Stimulated activated CD8-positive, alpha-beta memory T cell treated with anti-CD3 and anti-CD28 coated beads, Interleukin-15, amount 100 ng/mL, for 4 hours (primary cell): Measurements from ENCODE around the gene MCF2L.

Experiments
- DNase-seq, 2 donors: peaks; one replicate each; pipeline ENCODE4 v3.0.0-alpha.2; 2020; ENCODE audit warnings: low read depth in 2 of 2

The MCF2L gene

DNA sequence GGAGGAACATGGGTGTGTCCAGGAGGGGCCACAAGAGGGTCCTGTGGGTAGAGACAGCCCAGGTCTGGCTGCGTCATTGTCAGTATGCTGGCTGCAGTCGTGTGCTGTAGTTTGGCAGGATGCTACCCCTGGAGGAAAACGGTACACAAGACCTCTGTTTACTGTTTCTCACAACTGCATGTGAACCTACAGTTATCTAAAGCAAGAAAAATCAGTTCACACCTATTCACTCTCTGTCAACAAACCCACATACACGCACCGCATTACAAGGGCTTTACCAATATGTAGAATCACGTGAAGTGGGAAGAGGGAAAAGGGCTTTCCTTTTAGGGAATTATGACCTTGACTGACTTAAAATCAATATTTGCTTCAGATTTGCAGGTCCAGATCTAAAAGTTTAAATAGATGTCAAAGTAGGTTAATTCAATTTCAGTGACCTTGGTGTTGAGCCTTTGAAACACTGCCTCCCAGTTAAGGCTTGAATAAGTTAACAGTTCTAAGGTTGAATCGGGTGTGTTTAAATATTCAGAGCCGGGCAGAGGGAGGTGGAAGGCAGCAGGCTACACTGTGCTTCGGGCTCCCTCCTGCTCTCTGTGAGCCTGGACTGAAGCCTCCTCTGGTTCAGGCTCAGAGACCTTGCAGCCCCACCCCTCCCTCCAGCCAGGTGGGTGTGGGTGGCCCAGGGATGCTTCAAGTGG is 17.2 kb upstream of the MCF2L start:
- no peak for DNase-seq

DNA sequence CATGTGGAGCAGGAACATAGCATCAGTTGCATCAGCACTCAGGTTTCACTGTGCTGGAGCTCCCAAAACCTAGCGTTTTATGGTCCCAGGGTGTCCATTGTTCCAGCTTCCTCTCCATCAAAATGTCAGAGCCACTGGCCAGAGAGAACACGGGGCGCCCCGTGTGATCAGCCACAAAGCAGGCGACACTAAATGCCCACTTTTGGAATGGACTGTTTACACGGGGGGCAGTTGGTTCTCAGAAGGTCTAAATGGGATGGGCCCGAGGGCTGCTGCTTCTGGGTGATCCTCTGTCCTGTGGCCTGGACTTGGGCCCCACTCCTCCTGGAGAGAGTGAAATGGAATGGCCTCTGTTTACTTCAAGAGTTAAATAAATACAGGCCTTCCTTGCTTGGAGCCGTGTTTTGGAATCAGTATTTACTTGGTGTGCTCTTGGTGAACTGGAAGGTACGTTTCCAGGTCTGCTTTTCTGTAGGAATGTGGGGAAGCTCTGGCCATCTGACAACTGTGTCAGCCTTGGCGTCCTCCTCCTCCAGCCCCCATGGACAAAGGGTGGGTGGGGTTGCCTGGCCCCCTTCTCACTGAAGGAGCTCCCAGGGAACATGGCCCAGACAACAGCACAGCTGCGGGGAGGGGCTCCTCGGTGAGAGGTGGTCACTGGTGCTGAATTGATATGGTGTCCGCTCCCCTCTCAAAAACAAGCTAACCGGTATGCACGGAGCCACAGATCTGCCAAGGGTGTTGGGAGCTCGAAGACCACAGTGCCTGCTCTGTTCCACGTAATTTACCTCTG is 16.1 kb upstream of the MCF2L start:
- no peak for DNase-seq

- DNase-seq, result no peak
These were observed 15.2 kb upstream of the MCF2L start for GRCh38 chr13:112953591-112954487.

DNA sequence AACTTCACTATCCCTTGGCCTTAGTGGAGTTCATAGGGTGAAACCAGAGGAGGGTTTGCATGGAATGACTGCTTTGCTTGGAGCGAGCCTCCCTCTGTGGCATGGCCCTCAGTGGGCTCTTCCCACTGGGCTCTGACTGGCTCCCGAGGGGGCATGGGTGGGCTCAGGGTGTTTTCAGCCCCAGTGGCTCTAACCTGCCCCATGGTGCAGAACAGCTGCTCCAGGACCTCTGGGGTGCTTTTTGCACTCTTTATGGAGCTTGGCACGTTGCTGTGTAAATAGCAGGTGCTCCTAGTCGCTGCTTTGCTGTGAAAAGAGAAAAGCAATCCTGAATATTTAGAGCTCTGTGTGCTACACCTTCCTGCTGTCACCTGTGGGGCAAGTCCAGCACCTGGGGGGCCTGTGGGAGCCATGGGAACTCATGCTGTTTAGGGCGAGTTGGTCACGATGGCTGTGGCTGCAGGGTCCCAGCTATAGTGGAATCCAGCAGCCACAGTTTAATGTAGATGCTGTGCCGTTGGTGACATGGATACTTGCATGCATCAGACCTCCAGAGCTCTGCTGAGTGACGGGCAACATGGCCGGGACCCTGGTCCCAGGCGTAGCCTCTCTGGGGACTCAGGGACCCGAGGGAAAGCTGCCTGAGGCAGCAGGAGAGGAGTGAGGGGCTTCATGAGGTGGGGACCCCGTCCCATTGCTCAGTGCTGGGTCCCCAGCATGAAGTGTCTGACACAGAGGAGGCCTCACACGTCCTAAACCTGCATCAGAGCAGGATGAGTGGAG is 14.3 kb upstream of the MCF2L start:
- DNase-seq, result no peak

DNA sequence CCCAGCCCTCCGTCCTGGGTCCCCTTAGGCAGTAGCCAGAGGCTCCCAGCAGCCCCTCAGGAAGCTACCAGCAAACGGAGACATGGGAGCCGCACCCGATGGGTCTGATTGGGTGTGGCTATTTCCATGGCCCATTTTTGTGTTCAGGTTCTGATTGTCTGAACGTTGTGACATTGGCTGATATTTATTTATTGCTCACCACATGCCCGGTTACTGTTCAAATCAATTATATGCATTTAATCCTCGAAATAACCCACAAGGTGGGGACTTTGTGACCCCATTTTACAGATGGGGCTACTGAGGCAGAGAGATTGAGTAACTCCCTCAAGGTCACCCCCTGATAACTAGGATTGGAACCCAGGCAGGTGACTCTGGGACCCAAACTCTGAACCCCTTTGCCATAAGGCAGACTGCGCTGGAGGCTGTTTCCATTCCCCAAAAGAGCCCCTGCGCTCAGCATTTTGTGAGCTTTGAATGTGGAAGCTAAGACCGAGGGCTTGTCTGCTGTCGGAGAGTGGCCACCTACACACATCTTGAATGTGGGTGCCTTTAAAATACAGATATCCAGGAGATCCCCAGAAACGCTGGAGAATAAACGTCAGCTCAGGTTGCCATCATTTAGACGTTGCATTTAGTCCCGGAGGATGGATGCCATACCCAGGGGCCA is 13.6 kb upstream of the MCF2L start:
- DNase-seq, result no peak

GRCh38 chr13:112955956-112956355 is 13.1 kb upstream of the MCF2L start:
- DNase-seq, result no peak

DNA sequence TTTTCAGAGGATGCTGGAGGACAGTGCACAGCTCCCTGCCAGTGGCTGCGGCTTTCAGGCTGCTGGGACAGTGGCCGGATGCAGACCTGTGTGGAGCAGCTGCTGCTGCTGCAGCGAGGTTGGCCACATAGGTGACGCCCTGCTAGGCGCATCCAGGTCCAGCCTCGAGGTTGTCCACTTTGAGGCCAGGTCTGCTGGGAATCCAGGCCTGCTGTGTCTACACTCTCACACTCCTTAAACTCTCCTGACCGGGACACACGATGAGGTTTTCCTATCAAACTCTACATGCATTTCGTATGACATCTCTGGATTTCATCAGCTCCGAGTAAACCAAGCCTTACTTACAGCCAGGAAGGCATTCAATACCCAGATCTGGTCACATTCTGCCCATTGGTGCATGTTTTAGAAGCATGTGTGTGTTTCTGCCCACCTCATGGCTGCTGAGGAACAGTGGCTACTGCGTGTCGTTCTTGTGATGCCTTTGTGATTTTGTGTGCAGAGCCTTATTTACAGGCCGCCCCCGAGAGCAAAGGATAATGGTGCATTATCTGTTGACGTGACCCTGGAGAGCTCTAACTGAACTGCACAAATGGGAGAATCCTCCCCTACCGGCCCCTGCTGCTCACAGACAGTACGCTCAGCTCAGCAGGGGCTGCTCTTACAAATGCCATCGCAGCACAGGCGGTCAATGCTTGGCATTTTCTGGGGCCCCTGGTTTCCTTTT is 12.3 kb upstream of the MCF2L start:
- DNase-seq, result no peak

DNA sequence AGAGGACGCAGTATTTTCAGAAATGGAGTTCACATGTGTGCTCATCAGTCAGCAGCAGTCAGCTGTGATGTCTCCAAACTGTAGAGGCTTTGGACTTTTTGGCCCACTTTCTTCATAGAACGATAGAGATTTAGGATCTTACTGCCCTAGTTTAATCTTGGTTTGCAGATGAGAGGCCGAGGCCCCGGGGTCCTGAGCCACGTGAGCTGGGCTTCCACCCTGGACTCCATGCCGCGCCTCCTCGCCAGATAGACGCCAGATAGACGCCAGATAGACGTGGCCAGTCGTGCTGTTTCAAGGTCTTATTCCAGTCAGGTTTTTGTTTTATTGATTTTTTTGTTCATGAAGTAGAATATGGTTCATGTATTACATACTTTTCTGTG is 11.7 kb upstream of the MCF2L start:
- DNase-seq, result no peak

DNA sequence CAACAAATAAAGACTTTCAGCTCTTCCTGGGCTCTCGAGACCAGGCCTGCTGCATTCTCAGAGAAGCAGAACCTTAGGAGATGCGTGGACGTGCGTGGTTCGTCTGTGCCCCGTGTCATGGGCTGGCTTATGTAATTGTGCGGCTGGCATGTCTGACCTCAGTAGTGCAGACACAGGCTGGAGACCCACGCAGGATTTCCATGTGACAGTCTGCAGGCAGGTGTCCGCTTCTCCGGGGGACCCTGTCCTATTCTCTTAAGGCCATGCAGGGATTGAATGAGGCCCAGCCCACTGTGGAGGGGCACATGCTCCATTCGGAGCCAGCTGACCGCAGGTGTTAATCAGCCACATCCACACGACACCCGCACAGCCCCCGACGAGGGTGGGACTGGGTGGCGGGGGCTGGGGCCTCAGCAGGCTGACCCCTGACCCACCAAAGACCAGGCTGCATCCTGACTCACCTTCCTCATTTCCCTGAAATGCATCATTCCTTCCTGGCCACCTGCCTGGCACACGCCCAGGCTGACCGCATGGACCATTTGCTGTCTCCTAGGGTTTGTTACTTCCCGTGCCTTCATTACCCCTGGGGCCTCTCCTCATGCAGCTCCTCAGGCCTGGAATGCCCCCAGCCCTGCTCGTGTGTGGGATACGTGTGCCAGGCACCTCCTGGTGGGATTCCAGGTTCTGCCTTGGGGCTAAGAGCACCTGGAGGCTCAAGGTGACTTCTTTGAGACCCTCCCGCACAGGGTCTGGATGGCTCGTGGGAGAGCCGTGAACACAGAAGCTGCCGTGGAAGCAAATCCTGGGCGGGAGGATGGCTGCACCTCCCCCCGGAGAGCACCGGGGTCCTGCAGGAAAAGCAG is 10.7 kb upstream of the MCF2L start:
- no peak for DNase-seq

DNA sequence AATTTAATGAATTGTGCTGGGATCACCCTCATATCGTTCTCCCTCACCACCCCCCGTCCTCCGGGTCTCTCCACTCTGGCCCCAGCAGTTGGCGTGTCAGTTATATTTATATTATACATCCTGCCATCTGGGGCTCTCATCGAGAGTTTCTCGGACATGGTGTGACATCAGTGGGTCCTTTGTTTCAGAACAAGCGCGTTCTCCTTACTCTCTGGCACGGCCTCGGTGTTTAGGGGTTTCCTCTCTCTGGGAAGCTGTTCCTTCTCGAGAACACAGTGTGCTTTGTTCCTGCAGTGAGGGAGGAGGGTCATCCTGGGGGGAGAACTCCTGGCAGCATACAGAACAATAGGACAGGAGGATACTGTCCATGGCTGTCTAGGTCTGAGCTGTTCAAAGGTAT is 9.8 kb upstream of the MCF2L start:
- DNase-seq, result no peak

- no peak for DNase-seq
These were observed 9.1 kb upstream of the MCF2L start for GRCh38 chr13:112959701-112960542.

DNA sequence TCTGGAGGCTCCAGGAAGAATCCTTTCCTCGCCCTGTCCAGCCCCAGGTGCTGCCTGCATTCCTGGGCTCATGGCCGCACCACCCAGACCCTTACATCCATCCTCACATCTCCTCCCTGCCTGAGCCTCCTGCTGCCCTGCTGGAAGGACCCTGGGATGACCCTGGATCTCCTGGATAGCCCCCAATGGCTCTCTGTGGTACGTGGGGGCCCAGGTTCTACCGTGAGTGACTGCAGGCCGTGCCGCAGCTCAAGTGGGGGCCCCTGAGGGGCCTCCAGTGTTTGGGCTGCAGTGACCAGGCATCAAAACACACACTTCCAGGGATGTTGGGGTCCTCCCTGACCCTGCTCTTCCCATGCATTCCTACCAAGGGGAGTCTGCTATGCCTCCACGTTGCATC is 8.3 kb upstream of the MCF2L start:
- no peak for DNase-seq

DNA sequence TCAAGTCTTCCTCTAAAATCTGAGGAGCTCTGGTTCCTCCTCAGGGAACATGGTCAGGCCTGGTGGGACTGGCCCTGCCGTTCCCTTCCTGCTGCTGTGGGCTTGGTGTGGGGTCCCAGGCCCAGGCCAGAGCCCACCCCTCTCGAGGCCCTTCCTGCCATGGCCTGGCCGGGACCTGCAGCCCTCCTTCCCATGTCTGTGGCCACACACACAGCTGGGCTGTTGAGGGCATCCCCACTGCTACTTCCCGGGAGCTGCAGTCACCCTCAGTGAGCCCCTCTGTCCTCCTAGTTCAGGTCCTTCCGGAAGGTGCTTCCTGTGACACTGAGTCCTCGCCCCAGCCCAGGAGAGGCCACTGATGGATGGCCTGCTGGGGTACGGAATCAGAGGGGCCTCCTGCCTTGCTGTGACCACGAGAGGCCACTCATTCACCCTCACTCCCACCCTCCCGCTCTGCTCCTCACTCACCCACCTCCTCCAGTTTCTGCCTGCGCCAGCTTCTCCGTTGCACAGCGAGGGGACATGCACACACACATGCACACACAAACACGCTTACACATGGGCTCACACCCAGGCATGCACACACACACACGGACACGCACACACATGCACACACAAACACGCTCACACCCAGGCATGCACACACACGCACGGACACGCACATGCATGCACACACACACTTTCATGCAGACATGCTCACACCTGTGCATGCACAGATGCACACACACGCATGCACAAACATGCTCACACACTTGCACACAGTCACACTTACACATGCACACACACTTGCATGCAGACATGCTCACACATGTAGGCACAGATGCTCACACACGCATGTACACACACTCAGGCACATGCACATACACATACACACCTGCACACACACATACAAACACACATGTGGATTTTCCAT is 7.3 kb upstream of the MCF2L start:
- DNase-seq, result no peak

DNA sequence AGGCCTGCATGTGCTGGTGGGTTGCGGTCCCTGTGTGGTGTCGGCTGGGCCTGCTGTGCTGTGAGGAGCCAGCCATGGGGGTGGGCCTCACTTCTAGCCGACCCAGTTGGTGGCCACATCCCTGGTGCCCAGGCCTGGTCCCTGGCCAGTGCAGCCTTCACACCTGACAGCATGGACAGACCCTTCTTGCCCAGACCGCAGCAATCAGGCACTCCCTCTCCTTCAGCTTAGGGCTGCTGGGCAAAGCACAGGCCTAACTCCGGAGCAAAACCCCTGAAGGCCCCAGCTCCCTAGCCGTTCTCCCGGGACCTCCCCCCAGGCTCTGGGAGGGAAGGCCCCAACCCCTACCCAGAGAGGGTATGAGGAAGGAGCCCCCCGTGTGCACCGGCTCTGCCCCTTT is 6.6 kb upstream of the MCF2L start:
- no peak for DNase-seq

DNA sequence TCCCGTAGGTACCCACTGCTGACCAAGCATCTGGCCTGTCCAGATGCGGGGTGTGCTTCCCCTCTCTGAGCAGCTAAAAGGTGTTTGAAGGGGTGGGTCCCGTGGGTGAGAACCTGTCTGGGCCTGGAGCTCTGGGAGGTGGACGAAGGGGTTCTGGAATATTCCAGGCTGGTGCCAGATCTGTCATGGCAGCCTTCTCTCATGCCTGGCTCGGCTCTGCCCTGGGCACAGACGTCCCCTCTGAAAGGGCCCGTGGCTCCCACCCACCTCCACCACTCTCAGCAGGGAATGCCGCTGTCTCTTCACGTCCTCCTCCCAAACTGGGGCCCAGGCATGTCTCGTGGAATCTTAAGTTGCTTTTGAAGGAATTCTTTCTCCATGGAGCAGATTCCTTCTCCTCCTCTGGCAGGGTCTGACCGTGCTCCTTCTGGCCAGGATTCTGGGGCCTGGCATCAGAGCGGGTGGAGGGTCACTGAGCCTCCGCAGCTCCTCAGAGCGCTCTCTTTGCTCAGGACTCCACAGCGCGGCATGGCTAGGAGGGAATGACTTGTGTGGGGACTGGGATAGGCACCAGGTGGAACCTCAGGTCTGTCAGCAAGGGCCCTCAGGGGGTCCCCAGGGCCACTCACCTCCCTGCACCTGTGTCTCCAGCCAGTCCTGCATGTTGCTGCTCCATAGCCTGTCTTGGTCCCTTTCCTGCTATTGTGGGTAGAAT is 5.9 kb upstream of the MCF2L start:
- DNase-seq, result no peak

GRCh38 chr13:112963641-112964040 is 5.4 kb upstream of the MCF2L start:
- DNase-seq, result no peak

- no peak for DNase-seq
These were observed 4.0 kb upstream of the MCF2L start for GRCh38 chr13:112964971-112965492.
